Endothelial cell (in vitro differentiated cells): ENCODE results near the gene PSENEN. TPM values are rescaled to one million over a fixed set of nuclear protein-coding genes. Genes with fewer than 3 reads are reported as not detected.
A peak's percentile ranks its signal among the peaks of the same experiment; 100 is the strongest.

ENCODE experiments used
- DNase-seq: peaks from one replicate; pipeline ENCODE4 v3.0.0; 2021; ENCODE audit warnings: low spot score
- H3K27ac Mint-ChIP-seq: one replicate; pipeline ENCODE4 v1.8.0; 2021; ENCODE audit warnings: mixed read lengths, inconsistent platforms; ENCODE audit not compliant: unreplicated experiment
- H3K27me3 Mint-ChIP-seq: one replicate; pipeline ENCODE4 v1.8.0; 2021; ENCODE audit warnings: mild to moderate bottlenecking, moderate library complexity, mixed read lengths, inconsistent platforms; ENCODE audit not compliant: unreplicated experiment
- H3K36me3 Mint-ChIP-seq: one replicate; pipeline ENCODE4 v1.8.0; 2021; ENCODE audit warnings: mild to moderate bottlenecking, low read depth, mixed read lengths, inconsistent platforms; ENCODE audit not compliant: unreplicated experiment
- H3K4me1 Mint-ChIP-seq: one replicate; pipeline ENCODE4 v1.8.0; 2021; ENCODE audit warnings: mild to moderate bottlenecking, mixed read lengths, inconsistent platforms; ENCODE audit not compliant: unreplicated experiment
- H3K4me3 Mint-ChIP-seq: one replicate; pipeline ENCODE4 v1.8.0; 2021; ENCODE audit warnings: mild to moderate bottlenecking, mixed read lengths, inconsistent platforms; ENCODE audit not compliant: unreplicated experiment
- H3K9me3 Mint-ChIP-seq: one replicate; pipeline ENCODE4 v1.8.0; 2021; ENCODE audit warnings: mixed read lengths, inconsistent platforms; ENCODE audit not compliant: unreplicated experiment
- total RNA-seq: library from RNA; stranded (reverse); fragmentation: NEBNext Ultra II Directional; extraction: Animal tissue kit (Norgen Biotek cat#: 25700); gene quantifications from one replicate; pipeline ENCODE4 v1.2.1, GENCODE V29; 2021; ENCODE audit not compliant: unreplicated experiment
- TF ChIP-seq, protein P1 (sequence below): fragments of 200-600 bp; sonication (generic); IDR thresholded peaks from one replicate; pipeline ENCODE4 v1.5.0; 2021; ENCODE audit warnings: antibody characterized with exemption; ENCODE audit not compliant: unreplicated experiment

The PSENEN gene
- total RNA-seq, 1 donor from 2014 or later = 99.0 TPM

GRCh38 chr19:35718345-35719041 lies 27.0 kb upstream of the PSENEN start:
- H3K4me3 Mint-ChIP-seq = peak overlapping the region; percentile 95
- H3K9me3 Mint-ChIP-seq = no peaks in the 10 kb centered on the region
- peaks cover 9% of the 10 kb centered on the region for H3K36me3 Mint-ChIP-seq
- H3K27me3 Mint-ChIP-seq = peaks cover 15% of the 10 kb centered on the region
- TF ChIP-seq, protein P1, sequence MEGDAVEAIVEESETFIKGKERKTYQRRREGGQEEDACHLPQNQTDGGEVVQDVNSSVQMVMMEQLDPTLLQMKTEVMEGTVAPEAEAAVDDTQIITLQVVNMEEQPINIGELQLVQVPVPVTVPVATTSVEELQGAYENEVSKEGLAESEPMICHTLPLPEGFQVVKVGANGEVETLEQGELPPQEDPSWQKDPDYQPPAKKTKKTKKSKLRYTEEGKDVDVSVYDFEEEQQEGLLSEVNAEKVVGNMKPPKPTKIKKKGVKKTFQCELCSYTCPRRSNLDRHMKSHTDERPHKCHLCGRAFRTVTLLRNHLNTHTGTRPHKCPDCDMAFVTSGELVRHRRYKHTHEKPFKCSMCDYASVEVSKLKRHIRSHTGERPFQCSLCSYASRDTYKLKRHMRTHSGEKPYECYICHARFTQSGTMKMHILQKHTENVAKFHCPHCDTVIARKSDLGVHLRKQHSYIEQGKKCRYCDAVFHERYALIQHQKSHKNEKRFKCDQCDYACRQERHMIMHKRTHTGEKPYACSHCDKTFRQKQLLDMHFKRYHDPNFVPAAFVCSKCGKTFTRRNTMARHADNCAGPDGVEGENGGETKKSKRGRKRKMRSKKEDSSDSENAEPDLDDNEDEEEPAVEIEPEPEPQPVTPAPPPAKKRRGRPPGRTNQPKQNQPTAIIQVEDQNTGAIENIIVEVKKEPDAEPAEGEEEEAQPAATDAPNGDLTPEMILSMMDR = no peak
- DNase-seq = peak; percentile 45
- peaks cover 22% of the 10 kb centered on the region for H3K4me1 Mint-ChIP-seq
- H3K27ac Mint-ChIP-seq = peak overlapping the region; percentile 78

DNA sequence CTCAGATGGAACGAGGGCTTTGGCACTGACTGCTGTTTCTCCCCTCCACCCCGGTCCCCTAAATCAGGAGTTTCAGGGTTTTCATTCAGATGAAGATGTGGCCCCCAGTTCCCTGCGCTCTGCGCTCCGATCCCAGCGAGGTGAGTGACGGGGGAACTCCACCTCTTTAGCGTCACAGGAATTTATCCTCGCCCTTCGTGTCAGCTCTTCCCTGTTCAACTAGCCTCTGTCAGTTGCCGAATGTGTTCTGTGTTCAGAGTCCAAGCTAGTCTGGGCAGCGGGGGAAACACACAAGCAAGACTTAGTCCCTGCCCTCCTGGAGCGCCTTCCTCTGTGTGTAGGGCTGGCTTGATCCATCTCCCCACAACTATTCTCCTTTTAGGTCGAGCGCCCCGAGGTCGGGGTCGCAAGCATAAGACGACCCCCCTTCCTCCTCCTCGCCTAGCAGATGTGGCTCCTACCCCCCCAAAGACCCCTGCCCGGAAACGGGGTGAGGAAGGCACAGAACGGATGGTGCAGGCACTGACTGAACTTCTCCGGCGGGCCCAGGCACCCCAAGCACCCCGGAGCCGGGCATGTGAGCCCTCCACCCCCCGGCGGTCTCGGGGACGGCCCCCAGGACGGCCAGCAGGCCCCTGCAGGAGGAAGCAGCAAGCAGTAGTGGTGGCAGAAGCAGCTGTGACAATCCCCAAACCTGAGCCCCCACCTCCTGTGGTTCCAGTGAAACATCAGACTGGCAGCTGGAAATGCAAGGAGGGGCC lies 25.9 kb upstream of the PSENEN start:
- Mint-ChIP-seq H3K27me3 (peaks cover 18% of the 10 kb centered on the region), H3K27ac (peak overlapping the region; percentile 23), H3K36me3 (peaks cover 20% of the 10 kb centered on the region), H3K4me1 (peaks cover 22% of the 10 kb centered on the region), H3K4me3 (peak overlapping the region; percentile 95), H3K9me3 (no peaks in the 10 kb centered on the region)
- no peak for DNase-seq
- TF ChIP-seq, protein P1 = no peak

- DNase-seq = no peak
- peaks cover 18% of the 10 kb centered on the region for H3K27me3 Mint-ChIP-seq
- peaks cover 24% of the 10 kb centered on the region for H3K36me3 Mint-ChIP-seq
- peaks cover 19% of the 10 kb centered on the region for H3K4me1 Mint-ChIP-seq
- TF ChIP-seq, protein P1 = no peak
- H3K9me3 Mint-ChIP-seq = no peaks in the 10 kb centered on the region
- H3K4me3 Mint-ChIP-seq = peak overlapping the region; percentile 42
- H3K27ac Mint-ChIP-seq = peak overlapping the region; percentile 86
These were observed 25.3 kb upstream of the PSENEN start for GRCh38 chr19:35720163-35720524.

- H3K36me3 Mint-ChIP-seq = peaks cover 29% of the 10 kb centered on the region
- TF ChIP-seq, protein P1 = no peak
These were observed 24.8 kb upstream of the PSENEN start for GRCh38 chr19:35720648-35721047.

GRCh38 chr19:35721374-35721773 lies 24.1 kb upstream of the PSENEN start:
- Mint-ChIP-seq H3K4me3 (peak overlapping the region; percentile 37), H3K9me3 (no peaks in the 10 kb centered on the region), H3K27me3 (peaks cover 18% of the 10 kb centered on the region), H3K27ac (peak overlapping the region; percentile 13), H3K36me3 (peaks cover 36% of the 10 kb centered on the region), H3K4me1 (peaks cover 14% of the 10 kb centered on the region)
- TF ChIP-seq, protein P1 = no peak
- DNase-seq = no peak

More at GRCh38 chr19:35720648-35721047, 24.8 kb upstream of the PSENEN start:
- Mint-ChIP-seq H3K27ac (no peak overlapping the region), H3K4me1 (peaks cover 19% of the 10 kb centered on the region), H3K27me3 (peaks cover 20% of the 10 kb centered on the region), H3K4me3 (no peak overlapping the region), H3K9me3 (no peaks in the 10 kb centered on the region)
- DNase-seq = no peak
